Stomach (tissue), 4 donors: ENCODE results near the gene GABRG3.

Experiments used
- CTCF ChIP-seq, 7 experiments: fragments of 450-650 bp in 4 of 7; fragments of 200-600 bp in 3 of 7; sonication (generic) in 3 of 7; IDR thresholded peaks; one replicate each; pipeline ENCODE4 v1.5.1; 2016 to 2019; ENCODE audit warnings: antibody characterized with exemption in 7 of 7, control low read depth in 2 of 7, mild to moderate bottlenecking in 1 of 7
- POLR2AphosphoS5 ChIP-seq, 3 donors: sonication (generic); formaldehyde crosslinking; IDR thresholded peaks; one replicate each; pipeline ENCODE4 v1.6.1; 2016; ENCODE audit warnings: antibody characterized with exemption in 3 of 3

- TF ChIP-seq CTCF (IDR thresholded peaks at IDR 0.05) (no peak), POLR2AphosphoS5 (IDR thresholded peaks at IDR 0.05) (no peak)
Observed at GRCh38 chr15:26970712-26971210, at the start of gene GABRG3.
